Spinal cord (tissue), 10 donors: ENCODE data around the gene VWA2. TPM values are rescaled to one million over a fixed set of nuclear protein-coding genes. Genes with fewer than 3 reads are reported as not detected.
A peak's percentile ranks its signal among the peaks of the same experiment; 100 is the strongest.

Experiments used
- DNase-seq, 6 donors: peaks; one replicate each; pipeline versions ENCODE4 v3.0.0 to v3.0.0-alpha.2; 2013 to 2015; ENCODE audit warnings: low spot score in 6 of 6, low read depth in 4 of 6
- H3K27ac ChIP-seq: one replicate; pipeline ENCODE4 v1.5.1; 2013; ENCODE audit warnings: low read depth, low read length, control low read depth
- H3K27me3 ChIP-seq: one replicate; pipeline ENCODE4 v1.6.1; 2013; ENCODE audit warnings: low read length; ENCODE audit not compliant: control insufficient read depth, insufficient read depth
- H3K36me3 ChIP-seq: one replicate; pipeline ENCODE4 v1.6.1; 2013; ENCODE audit warnings: low read length; ENCODE audit not compliant: control insufficient read depth, insufficient read depth
- H3K4me1 ChIP-seq: one replicate; pipeline ENCODE4 v1.6.1; 2013; ENCODE audit warnings: low read length; ENCODE audit not compliant: control insufficient read depth, insufficient read depth
- H3K4me3 ChIP-seq: one replicate; pipeline ENCODE4 v1.5.1; 2013; ENCODE audit warnings: low read depth, low read length, control low read depth
- H3K9me3 ChIP-seq: one replicate; pipeline ENCODE4 v1.6.1; 2013; ENCODE audit warnings: low read length; ENCODE audit not compliant: control insufficient read depth, insufficient read depth
- WGBS: methylation state at CpG from one replicate; pipeline ENCODE4 v1.1.5; 2013; ENCODE audit warnings: missing lambda C conversion rate; ENCODE audit not compliant: insufficient coverage; 5-methylcytosine and 5-hydroxymethylcytosine counted together
- polyA plus RNA-seq, 2 donors: library from polyadenylated mRNA; unstranded; fragments of 120-200 nt; gene quantifications; one replicate each; pipeline ENCODE4 v1.2.1, GENCODE V29; 2013; ENCODE audit not compliant: insufficient read length in 2 of 2
- total RNA-seq, 2 donors: library from RNA; depleted of rRNA in 1 of 2; stranded (reverse); fragments of 120-200 nt in 1 of 2; fragments of >200 nt in 1 of 2; gene quantifications; one replicate each; pipeline versions ENCODE4 v1.2.3 to v1.2.4, GENCODE V29; 2013 to 2014
- donor health status: healthy.

Gene VWA2
- total and polyA plus RNA-seq, 4 donors, result 2.0 to 4.7 (median 3.7) TPM

DNA sequence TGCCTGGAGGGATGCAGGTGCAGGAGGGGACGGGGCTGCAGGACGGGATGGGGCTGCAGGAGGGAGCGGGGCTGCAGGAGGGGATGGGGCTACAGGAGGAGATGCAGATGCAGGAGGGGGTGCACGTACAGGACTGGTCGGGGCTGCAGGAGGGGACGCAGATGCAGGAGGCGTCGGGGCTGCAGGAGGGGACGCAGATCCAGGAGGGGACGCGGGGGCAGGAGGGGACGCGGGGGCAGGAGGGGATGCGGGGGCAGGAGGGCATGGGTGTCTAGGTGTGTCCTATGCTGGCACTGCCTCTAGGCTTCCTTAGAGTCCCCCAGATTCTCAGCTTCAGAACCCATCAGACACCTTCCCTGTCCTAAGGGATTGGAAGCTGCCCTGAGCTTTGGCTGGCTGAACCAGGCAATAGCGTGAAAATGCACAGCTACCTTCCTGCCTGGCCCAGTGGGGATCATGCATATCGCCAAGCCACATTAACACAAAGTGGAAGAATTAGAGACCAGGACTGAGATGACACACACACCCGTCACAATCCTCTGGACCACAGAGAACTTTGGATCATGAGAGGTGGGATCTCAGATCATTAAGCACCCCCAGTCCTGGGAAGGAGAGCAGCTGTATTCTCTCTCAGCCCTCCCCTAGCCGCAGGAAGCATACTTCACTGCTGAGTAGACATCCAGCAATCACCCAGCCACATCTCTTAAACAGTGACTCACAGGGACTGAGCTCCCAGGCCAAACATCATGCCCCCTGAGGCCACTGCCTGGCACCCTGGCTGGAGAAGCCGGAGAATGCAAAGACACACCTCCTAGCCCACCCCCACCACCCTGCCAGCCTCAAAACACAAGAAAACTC is 67.3 kb downstream of the VWA2 start:
- no peak for DNase-seq
- Histone ChIP-seq H3K9me3 (no peaks in the 10 kb centered on the region), H3K27me3 (no peaks in the 10 kb centered on the region), H3K36me3 (peaks cover 13% of the 10 kb centered on the region), H3K4me3 (no peak overlapping the region), H3K27ac (no peak overlapping the region), H3K4me1 (peaks cover 58% of the 10 kb centered on the region)
- WGBS, result 83% methylated on average over 6 of the region's 19 CpGs

DNA sequence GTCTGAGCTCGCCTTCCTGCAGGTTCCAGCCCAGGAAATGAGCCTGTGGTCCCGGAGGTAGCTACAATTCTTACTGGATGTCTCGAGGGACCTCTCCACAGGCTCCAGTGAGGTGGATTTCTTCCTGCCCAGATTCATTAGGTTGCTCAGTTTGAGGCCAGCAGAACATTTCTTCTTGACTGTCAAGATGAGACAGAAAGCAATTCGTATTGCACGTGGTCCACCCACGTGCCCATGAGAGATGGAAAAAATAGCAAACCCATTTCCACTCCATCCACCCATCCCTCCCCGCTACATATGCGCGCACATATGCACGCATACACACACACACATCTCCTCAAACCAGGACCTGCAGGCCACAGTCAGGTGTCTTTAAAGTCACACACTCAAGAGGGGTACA is 68.7 kb downstream of the VWA2 start:
- 78% methylated on average over 10 of the region's 10 CpGs for WGBS
- peaks cover 6% of the 10 kb centered on the region for H3K36me3 ChIP-seq
- H3K27ac ChIP-seq, result no peak overlapping the region
- H3K4me1 ChIP-seq, result peaks cover 48% of the 10 kb centered on the region
- H3K9me3 ChIP-seq, result no peaks in the 10 kb centered on the region
- DNase-seq, result peak in 1 of 6 donors; percentile 14
- H3K4me3 ChIP-seq, result no peak overlapping the region
- no peaks in the 10 kb centered on the region for H3K27me3 ChIP-seq

GRCh38 chr10:114308531-114309363 is 69.7 kb downstream of the VWA2 start:
- no peak overlapping the region for H3K27ac ChIP-seq
- no peaks in the 10 kb centered on the region for H3K9me3 ChIP-seq
- DNase-seq, result peak in 2 of 6 donors; percentile 20 to 30
- no peaks in the 10 kb centered on the region for H3K27me3 ChIP-seq
- peaks cover 11% of the 10 kb centered on the region for H3K36me3 ChIP-seq
- H3K4me3 ChIP-seq, result no peak overlapping the region
- WGBS, result 47% methylated on average over 8 of the region's 9 CpGs
- peaks cover 45% of the 10 kb centered on the region for H3K4me1 ChIP-seq

GRCh38 chr10:114309364-114309651 is 70.3 kb downstream of the VWA2 start:
- peaks cover 13% of the 10 kb centered on the region for H3K36me3 ChIP-seq
- no peak overlapping the region for H3K4me3 ChIP-seq
- 71% methylated on average over 2 of the region's 3 CpGs for WGBS
- no peaks in the 10 kb centered on the region for H3K27me3 ChIP-seq
- H3K27ac ChIP-seq, result no peak overlapping the region
- peaks cover 42% of the 10 kb centered on the region for H3K4me1 ChIP-seq
- no peaks in the 10 kb centered on the region for H3K9me3 ChIP-seq
- DNase-seq, result no peak

- DNase-seq, result no peak
- Histone ChIP-seq H3K4me1 (peaks cover 32% of the 10 kb centered on the region), H3K9me3 (no peaks in the 10 kb centered on the region), H3K36me3 (peaks cover 14% of the 10 kb centered on the region), H3K4me3 (no peak overlapping the region), H3K27me3 (no peaks in the 10 kb centered on the region), H3K27ac (peak overlapping the region; percentile 22)
- WGBS, result 84% methylated on average over 10 of the region's 10 CpGs
Measured at GRCh38 chr10:114310346-114310745, 71.3 kb downstream of the VWA2 start.

- peaks cover 19% of the 10 kb centered on the region for H3K36me3 ChIP-seq
- 76% methylated on average over 4 of the region's 6 CpGs for WGBS
- H3K27me3 ChIP-seq, result no peaks in the 10 kb centered on the region
- no peak overlapping the region for H3K27ac ChIP-seq
- DNase-seq, result no peak
- H3K4me1 ChIP-seq, result peaks cover 29% of the 10 kb centered on the region
- no peaks in the 10 kb centered on the region for H3K9me3 ChIP-seq
- H3K4me3 ChIP-seq, result no peak overlapping the region
Measured at GRCh38 chr10:114311023-114311422, 72.0 kb downstream of the VWA2 start.

GRCh38 chr10:114311496-114312209 is 72.6 kb downstream of the VWA2 start:
- Histone ChIP-seq H3K4me1 (peaks cover 28% of the 10 kb centered on the region), H3K27ac (no peak overlapping the region), H3K27me3 (no peaks in the 10 kb centered on the region), H3K9me3 (no peaks in the 10 kb centered on the region), H3K36me3 (peaks cover 20% of the 10 kb centered on the region), H3K4me3 (no peak overlapping the region)
- no peak for DNase-seq
- WGBS, result 81% methylated on average over 12 of the region's 13 CpGs

- Histone ChIP-seq H3K4me1 (peaks cover 25% of the 10 kb centered on the region), H3K9me3 (no peaks in the 10 kb centered on the region), H3K27ac (no peak overlapping the region), H3K36me3 (peaks cover 20% of the 10 kb centered on the region), H3K27me3 (no peaks in the 10 kb centered on the region), H3K4me3 (no peak overlapping the region)
- 88% methylated on average over 6 of the region's 9 CpGs for WGBS
- no peak for DNase-seq
Measured at GRCh38 chr10:114313139-114313538, 74.1 kb downstream of the VWA2 start.

- peaks cover 18% of the 10 kb centered on the region for H3K4me1 ChIP-seq
- H3K4me3 ChIP-seq, result no peak overlapping the region
- 86% methylated on average over 11 of the region's 11 CpGs for WGBS
- H3K9me3 ChIP-seq, result no peaks in the 10 kb centered on the region
- no peak for DNase-seq
- no peaks in the 10 kb centered on the region for H3K27me3 ChIP-seq
- peaks cover 20% of the 10 kb centered on the region for H3K36me3 ChIP-seq
- no peak overlapping the region for H3K27ac ChIP-seq
Measured at GRCh38 chr10:114313866-114314265, 74.8 kb downstream of the VWA2 start.
